GM10847 (cell line): Measurements from ENCODE around the gene MAB21L3.

Experiments used
- POLR2A ChIP-seq: IDR thresholded peaks from 2 replicates; pipeline ENCODE4 v1.6.1; 2011; ENCODE audit not compliant: insufficient read length; ENCODE audit errors: extremely low read depth

MAB21L3 gene

DNA sequence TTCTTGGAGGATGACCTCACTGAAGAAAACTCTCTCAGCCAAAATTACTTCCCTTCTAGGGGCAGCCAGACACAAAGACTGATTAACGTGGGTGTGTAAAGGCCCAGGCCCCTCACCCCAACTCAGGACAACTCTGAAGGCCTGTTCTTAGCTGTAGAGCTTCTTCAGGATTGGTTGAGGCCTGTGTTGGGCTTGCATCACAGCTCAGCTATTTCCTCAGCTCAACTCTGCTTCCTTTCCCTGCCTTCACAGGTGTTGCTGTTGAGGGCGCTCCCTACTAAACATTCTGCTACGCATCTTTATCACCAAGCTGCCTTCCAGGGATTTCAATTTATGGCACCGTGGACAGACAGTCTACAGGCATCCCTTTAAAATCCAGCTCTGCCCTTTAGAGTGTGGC is 36.8 kb downstream of the MAB21L3 start:
- TF ChIP-seq POLR2A: no peak

- no peak for TF ChIP-seq POLR2A
Measured at GRCh38 chr1:116148967-116149366, 37.8 kb downstream of the MAB21L3 start.

DNA sequence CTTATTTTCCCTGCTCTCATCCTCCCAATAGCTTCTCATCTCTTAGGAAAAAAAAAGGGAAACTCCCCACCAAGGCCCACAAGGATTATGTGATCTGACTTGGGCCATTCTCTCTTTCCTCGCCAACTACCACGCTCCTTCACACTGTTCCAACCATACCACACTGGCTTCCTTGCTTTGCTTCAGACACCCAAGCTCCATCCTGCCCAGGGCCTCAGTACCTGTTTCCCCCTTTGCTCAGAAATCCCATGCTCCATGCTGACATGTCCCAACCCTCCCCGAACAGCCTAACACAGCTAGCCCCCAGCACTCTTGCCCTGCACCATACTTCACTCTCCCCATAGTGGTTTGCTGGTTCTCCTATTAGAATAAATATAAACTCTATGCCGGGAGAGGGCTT is 39.2 kb downstream of the MAB21L3 start:
- no peak for TF ChIP-seq POLR2A

GRCh38 chr1:116151739-116152576 is 40.8 kb downstream of the MAB21L3 start:
- TF ChIP-seq POLR2A: no peak

DNA sequence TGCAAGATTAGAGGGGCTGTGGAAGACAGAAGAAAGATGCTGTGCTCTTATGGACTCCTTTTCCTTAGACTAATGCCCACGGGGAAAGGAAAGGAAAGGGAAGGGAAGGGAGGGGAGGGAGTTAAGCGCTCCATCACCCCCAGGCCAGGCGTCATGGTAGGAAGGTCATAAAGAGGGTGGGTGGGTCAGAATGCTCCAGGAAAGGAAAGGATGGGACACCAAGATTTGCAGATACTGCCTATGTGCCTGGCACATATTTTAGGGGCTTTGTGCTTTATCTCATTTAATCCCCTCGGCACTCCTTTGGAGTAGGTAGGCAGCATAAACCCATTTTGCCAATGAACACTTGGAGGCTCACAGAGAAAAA is 41.4 kb downstream of the MAB21L3 start:
- no peak for TF ChIP-seq POLR2A

- TF ChIP-seq POLR2A: no peak
Measured at GRCh38 chr1:116152950-116153691, 41.9 kb downstream of the MAB21L3 start.

DNA sequence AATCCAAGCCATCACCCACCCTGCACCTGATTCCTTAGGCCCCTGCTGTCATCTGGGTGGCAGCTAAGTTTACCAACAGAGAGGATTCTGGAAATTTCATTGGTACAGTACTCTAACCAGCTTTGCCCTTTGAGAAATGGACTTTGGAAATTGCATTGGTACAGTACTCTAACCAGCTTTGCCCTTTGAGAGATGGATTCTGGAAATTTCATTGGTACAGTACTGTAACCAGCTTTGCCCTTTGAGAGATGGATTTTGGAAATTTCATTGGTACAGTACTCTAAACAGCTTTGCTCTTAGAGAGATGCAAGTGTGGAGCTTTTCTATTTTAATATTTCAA is 42.5 kb downstream of the MAB21L3 start:
- no peak for TF ChIP-seq POLR2A

DNA sequence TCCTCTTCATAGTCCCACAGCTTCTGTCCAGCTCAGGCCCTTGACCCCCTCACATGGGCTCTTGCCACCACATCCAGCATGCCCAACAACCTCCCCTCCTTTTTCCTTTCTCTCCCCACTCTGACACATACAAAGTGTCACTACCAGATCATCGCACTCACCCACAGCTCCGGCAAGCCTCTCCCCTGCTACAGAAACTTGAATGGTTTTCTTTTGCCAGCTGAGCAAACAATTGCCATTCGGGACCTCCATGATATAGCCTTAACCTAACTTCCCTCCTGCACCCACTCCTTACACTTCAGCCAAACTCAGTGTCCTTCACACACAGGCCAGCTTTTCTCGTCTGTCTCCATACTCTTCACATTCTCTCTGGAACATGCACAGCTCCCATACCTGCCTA is 43.3 kb downstream of the MAB21L3 start:
- TF ChIP-seq POLR2A: no peak

- TF ChIP-seq POLR2A: no peak
Measured at GRCh38 chr1:116157096-116157495, 45.9 kb downstream of the MAB21L3 start.

GRCh38 chr1:116159177-116159576 is 48.0 kb downstream of the MAB21L3 start:
- TF ChIP-seq POLR2A: no peak

DNA sequence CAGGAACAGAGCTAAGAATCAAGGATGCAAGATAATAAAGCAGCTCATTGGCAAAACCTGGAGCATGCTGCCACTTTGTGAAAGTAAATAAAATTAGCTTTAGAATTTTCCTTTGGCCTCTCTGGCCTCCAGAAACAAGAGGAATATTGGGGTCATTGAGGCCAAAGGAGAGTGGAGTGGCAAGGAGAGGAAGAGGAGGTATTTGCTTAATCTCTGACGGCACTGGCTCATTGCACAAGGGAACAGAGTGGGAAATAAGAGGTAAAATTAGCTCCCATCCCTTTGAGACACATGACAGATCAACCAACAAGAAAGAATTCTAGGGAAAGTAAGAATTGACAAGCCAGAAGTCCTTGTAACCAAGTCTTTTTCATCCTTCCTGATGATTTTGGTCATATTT is 48.4 kb downstream of the MAB21L3 start:
- TF ChIP-seq POLR2A: no peak

GRCh38 chr1:116161390-116161789 is 50.2 kb downstream of the MAB21L3 start:
- no peak for TF ChIP-seq POLR2A

DNA sequence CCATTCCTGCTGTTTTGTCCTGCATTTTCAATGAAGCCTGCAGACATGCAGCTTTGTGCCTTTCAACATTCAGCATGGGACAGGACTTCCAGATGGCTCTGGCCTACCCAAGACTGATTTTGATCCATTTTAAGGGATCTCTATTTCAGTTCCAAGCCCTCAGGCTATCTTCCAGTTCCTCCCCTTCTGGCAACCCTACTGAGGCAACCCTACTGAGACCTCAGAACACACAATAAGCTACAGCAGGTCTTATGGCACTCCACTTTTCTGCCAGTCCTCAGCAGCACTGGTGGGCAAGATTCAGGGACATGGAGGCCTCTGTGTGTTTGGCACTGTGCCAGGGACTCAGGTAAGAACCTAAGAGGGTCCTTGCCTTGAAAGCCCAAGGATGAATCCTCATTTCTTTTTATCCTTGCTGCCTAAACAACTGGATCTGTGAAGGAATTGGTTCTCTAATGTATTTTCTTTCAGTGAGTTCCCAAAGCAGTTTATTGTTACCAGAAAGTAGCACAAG is 50.7 kb downstream of the MAB21L3 start:
- no peak for TF ChIP-seq POLR2A

DNA sequence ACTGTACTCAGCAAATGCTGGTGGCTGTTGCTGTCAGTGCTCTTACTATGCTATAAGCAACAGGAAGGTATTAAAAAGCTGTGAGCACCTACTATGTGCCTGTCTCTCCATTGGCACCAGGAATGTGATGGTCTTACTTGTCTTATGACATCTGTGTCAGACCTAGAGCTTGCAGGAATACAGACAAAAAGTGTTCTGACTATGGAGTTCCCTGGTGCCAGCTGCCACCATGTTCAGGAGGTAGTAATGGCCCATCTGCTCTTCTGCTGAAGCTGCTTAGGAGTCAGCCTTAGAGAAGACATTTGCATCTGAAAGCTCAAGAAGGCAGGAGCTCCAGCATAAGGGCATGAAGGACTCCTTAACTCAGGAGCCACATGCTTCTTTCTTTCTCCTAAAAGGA is 52.3 kb downstream of the MAB21L3 start:
- TF ChIP-seq POLR2A: no peak

DNA sequence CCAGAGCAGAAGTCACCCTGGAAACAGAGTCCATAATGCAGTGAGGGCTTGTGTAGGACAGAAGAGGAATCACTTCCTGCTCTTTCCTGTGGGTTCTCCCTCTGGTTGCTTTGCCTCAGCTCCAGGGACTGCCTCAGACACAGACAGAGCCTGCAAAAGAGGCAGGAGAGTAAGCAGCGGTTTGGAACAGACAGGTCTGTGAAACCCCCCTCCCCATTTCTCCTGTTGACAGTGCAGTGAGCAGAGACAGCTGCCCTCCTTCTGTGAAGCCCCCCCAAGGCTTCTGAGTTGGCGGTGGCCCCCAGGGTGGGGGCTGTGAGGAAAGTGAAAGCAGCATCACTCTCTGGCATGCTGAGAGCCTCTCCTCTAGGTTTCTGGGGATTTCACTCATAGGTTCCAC is 53.0 kb downstream of the MAB21L3 start:
- TF ChIP-seq POLR2A: no peak

DNA sequence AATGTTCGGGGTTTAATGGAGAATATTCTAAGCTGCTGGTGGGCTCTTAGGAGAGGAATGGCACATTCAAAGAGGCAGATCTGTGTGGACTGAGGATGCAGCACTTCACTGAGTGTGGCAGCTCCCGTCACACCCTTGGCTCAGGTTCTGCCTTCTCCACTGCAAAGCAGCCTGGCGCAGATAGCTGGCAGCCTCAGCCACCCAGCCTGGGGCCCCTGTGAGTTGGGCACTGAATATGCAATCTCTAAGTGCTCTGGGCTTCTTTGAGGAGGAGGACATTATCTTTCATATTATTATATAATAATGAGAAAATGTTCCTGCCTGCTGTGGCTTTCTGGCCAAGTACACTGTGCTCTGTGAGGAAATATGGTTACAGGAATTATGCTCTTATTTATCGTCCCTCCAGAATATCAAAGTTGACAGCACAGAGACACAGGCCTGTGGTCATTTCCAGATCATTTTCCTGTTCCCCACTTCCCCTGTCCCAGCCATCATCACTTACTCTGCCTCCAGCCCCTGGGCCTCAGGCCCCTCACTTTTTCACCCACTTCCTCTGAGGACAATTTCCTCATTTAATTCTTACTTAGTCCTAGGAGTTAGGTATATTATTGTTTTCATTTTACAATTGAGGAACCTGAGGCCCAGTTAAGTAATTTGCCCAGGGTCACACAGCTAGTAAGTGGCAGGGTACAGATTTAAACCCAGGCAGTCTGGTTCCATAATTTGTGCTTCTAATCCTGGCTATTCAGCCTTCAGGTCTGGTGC is 53.6 kb downstream of the MAB21L3 start:
- TF ChIP-seq POLR2A: no peak
